HFFc6 (cell line): ENCODE results near the gene GPHN. TPM values are rescaled to one million over a fixed set of nuclear protein-coding genes. Genes with fewer than 3 reads are reported as not detected.

Experiments used
- DNase-seq: peaks from one replicate; pipeline ENCODE4 v3.0.0-alpha.2; 2018
- H3K27ac Mint-ChIP-seq: 2 replicates; pipeline ENCODE4 v1.8.0; 2020; ENCODE audit warnings: mild to moderate bottlenecking, mixed read lengths
- H3K27me3 Mint-ChIP-seq: 2 replicates; pipeline ENCODE4 v1.8.0; 2021; ENCODE audit warnings: mild to moderate bottlenecking, moderate library complexity, mixed read lengths; ENCODE audit not compliant: insufficient read depth
- H3K36me3 Mint-ChIP-seq: 2 replicates; pipeline ENCODE4 v1.8.0; 2021; ENCODE audit warnings: low read depth, mixed read lengths
- H3K4me1 Mint-ChIP-seq: 2 replicates; pipeline ENCODE4 v1.8.0; 2020; ENCODE audit warnings: low read depth, mixed read lengths
- H3K4me3 Mint-ChIP-seq: 2 replicates; pipeline ENCODE4 v1.8.0; 2020; ENCODE audit warnings: mild to moderate bottlenecking, moderate library complexity, mixed read lengths
- H3K9me3 Mint-ChIP-seq: 2 replicates; pipeline ENCODE4 v1.8.0; 2020; ENCODE audit warnings: mild to moderate bottlenecking, mixed read lengths
- CTCF ChIP-seq: fragments of 200-600 bp; sonication (generic); IDR thresholded peaks from 2 replicates; pipeline ENCODE4 v1.5.0; 2021; ENCODE audit warnings: antibody characterized with exemption, mild to moderate bottlenecking
- total RNA-seq, 6 experiments: library from RNA; stranded (reverse); fragmentation: NEBNext Ultra II Directional; extraction: Animal tissue kit (Norgen Biotek cat#: 25700); gene quantifications; 2 replicates in 1 of 6; 3 replicates in 5 of 6; pipeline ENCODE4 v1.2.3, GENCODE V29; 2021

Gene GPHN
- total RNA-seq, 6 experiments from 2014 or later, result 11.2 to 16.4 (median 15.0) TPM

DNA sequence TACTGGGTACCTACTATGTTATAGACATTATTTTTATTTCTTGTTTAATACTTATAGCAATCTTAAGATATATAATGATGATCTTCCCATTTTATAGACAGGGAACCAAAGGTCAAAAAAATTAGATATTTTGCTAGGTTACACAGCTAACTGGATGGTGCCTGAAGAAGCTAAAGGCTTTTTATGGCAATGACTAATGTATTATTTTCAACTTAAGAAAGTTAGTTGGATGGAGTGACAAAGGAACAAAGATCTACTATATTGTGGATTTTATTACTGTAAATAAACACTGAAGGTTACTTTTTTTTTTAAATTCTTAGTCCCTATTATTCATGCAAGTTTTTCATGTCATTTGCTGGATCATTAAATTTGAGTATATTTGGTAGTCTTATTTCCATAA lies 227.9 kb downstream of the GPHN start:
- DNase-seq, result no peak
- no peak overlapping the region for H3K27ac Mint-ChIP-seq
- H3K4me1 Mint-ChIP-seq, result no peaks in the 10 kb centered on the region
- H3K4me3 Mint-ChIP-seq, result no peak overlapping the region
- TF ChIP-seq CTCF, result no peak
- peaks cover 5% of the 10 kb centered on the region for H3K9me3 Mint-ChIP-seq
- H3K27me3 Mint-ChIP-seq, result peaks cover 2% of the 10 kb centered on the region; the same call in 1 of the 2 replicates
- H3K36me3 Mint-ChIP-seq, result peaks cover 18% of the 10 kb centered on the region

GRCh38 chr14:66739826-66740225 lies 231.9 kb downstream of the GPHN start:
- Mint-ChIP-seq H3K4me3 (no peak overlapping the region), H3K27me3 (no peaks in the 10 kb centered on the region), H3K36me3 (peaks cover 12% of the 10 kb centered on the region; the same call in 1 of the 2 replicates), H3K27ac (no peak overlapping the region), H3K9me3 (no peaks in the 10 kb centered on the region), H3K4me1 (no peaks in the 10 kb centered on the region)
- no peak for TF ChIP-seq CTCF
- DNase-seq, result no peak

DNA sequence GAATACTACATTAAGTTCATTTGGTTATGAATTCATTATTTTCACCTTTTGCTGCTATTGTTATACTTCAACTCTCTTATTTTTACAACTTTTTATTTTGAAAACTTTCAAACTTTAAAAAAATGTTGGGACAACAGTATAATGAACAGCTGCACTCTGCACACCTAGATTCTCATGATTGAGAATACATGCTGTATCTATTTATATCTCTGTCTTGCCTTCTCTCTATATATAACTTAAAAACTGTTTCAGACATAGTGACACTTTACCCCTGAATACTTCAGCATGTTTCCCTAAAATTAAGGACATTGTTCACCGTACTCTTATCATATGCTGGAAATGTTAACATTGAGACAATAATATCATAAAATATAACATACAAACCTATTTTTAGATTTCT lies 237.1 kb downstream of the GPHN start:
- no peak for DNase-seq
- Mint-ChIP-seq H3K4me1 (no peaks in the 10 kb centered on the region), H3K4me3 (no peak overlapping the region), H3K27me3 (no peaks in the 10 kb centered on the region), H3K27ac (no peak overlapping the region), H3K36me3 (no peaks in the 10 kb centered on the region), H3K9me3 (no peaks in the 10 kb centered on the region)
- TF ChIP-seq CTCF, result no peak

GRCh38 chr14:66746316-66747006 lies 238.5 kb downstream of the GPHN start:
- H3K27me3 Mint-ChIP-seq, result no peaks in the 10 kb centered on the region
- no peak overlapping the region for H3K4me3 Mint-ChIP-seq
- H3K27ac Mint-ChIP-seq, result no peak overlapping the region
- peak; percentile 51 for DNase-seq
- H3K4me1 Mint-ChIP-seq, result no peaks in the 10 kb centered on the region
- no peaks in the 10 kb centered on the region for H3K36me3 Mint-ChIP-seq
- no peaks in the 10 kb centered on the region for H3K9me3 Mint-ChIP-seq
- TF ChIP-seq CTCF, result peak; percentile 83

DNA sequence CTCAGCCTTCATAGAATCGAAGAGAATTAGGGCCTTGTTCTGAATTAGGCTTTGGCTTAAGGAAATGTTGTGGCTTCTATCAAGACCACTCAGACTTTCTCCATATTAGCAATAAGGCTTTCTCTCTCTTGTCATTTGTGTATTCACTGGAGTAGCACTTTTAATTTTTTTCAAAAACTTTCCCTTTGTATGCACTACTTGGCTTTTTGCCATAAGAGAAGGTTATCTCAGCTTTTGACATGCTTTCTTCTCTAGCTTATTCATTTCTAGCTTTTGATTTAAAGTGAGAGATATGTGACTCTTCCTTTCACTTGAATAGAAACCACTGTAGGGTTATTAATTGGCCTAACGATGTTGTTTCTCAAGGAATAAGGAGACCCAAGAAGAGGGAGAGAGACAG lies 244.2 kb downstream of the GPHN start:
- no peak for TF ChIP-seq CTCF
- no peak overlapping the region for H3K27ac Mint-ChIP-seq
- no peaks in the 10 kb centered on the region for H3K27me3 Mint-ChIP-seq
- H3K36me3 Mint-ChIP-seq, result no peaks in the 10 kb centered on the region
- no peak overlapping the region for H3K4me3 Mint-ChIP-seq
- DNase-seq, result no peak
- no peaks in the 10 kb centered on the region for H3K9me3 Mint-ChIP-seq
- no peaks in the 10 kb centered on the region for H3K4me1 Mint-ChIP-seq
